ENCODE measurements around the gene SNX20.

Gene SNX20

GRCh38 chr16:50696575-50697420 lies 15.7 kb upstream of the SNX20 start:
- DNase-seq (ENCODE audit: low read depth): no peak
- no peak overlapping the region for H3K4me3 ChIP-seq (ENCODE audit: low read depth, low read length)
- in situ Hi-C loops (cut with HindIII; ENCODE audit: low sequenced_read_pairs): no loop called here
- TF ChIP-seq, protein P1, sequence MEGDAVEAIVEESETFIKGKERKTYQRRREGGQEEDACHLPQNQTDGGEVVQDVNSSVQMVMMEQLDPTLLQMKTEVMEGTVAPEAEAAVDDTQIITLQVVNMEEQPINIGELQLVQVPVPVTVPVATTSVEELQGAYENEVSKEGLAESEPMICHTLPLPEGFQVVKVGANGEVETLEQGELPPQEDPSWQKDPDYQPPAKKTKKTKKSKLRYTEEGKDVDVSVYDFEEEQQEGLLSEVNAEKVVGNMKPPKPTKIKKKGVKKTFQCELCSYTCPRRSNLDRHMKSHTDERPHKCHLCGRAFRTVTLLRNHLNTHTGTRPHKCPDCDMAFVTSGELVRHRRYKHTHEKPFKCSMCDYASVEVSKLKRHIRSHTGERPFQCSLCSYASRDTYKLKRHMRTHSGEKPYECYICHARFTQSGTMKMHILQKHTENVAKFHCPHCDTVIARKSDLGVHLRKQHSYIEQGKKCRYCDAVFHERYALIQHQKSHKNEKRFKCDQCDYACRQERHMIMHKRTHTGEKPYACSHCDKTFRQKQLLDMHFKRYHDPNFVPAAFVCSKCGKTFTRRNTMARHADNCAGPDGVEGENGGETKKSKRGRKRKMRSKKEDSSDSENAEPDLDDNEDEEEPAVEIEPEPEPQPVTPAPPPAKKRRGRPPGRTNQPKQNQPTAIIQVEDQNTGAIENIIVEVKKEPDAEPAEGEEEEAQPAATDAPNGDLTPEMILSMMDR (IDR thresholded peaks at IDR 0.05; ENCODE audit: low read depth, low read length, missing control alignments): no peak

- TF ChIP-seq, protein P1 (IDR thresholded peaks at IDR 0.05; ENCODE audit: low read depth, low read length, missing control alignments): no peak
- in situ Hi-C loops (cut with HindIII; ENCODE audit: low sequenced_read_pairs): no loop called here
- no peak overlapping the region for H3K4me3 ChIP-seq (ENCODE audit: low read depth, low read length)
- no peak for DNase-seq (ENCODE audit: low read depth)
These were observed 15.0 kb upstream of the SNX20 start for GRCh38 chr16:50696126-50696525.

- no peak overlapping the region for H3K4me3 ChIP-seq (ENCODE audit: low read depth, low read length)
- DNase-seq (ENCODE audit: low read depth): no peak
- in situ Hi-C loops (cut with HindIII; ENCODE audit: low sequenced_read_pairs): no loop called here
- TF ChIP-seq, protein P1 (IDR thresholded peaks at IDR 0.05; ENCODE audit: low read depth, low read length, missing control alignments): no peak
These were observed 14.2 kb upstream of the SNX20 start for GRCh38 chr16:50695017-50696000.

DNA sequence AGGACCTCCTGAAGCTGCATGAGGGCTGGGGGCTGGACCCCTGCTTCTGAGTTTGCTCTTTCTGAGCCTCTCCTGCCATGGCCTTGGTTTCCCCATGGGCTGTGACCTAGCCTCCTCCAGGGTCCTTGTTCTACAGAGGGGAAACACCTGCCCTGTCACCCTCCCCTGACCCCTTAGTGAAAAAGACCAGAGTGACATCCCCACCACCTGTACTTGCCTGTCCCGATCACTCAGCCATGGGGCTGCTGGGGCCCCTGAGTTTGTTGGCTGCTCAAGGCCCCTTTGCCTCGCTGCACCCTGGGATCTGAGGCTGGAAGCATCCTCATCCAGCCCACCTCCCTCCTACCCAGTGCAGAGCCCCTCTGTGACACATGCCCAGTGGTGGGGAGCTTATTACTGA lies 13.1 kb upstream of the SNX20 start:
- no peak for DNase-seq (ENCODE audit: low read depth)
- TF ChIP-seq, protein P1 (IDR thresholded peaks at IDR 0.05; ENCODE audit: low read depth, low read length, missing control alignments): no peak
- no peak overlapping the region for H3K4me3 ChIP-seq (ENCODE audit: low read depth, low read length)
- in situ Hi-C loops (cut with HindIII; ENCODE audit: low sequenced_read_pairs): no loop called here

GRCh38 chr16:50692999-50693781 lies 12.1 kb upstream of the SNX20 start, which contains the start of gene NOD2:
Gene NOD2, plus strand, starts transcription at chr16:50693606. Its CDS starts 5,890 bp downstream, at chr16:50699496.
- DNase-seq (ENCODE audit: low read depth): no peak
- in situ Hi-C loops (cut with HindIII; ENCODE audit: low sequenced_read_pairs): no loop called here
- H3K4me3 ChIP-seq (ENCODE audit: low read depth, low read length): peak within 1 kb of the TSS; percentile 31
- TF ChIP-seq, protein P1 (IDR thresholded peaks at IDR 0.05; ENCODE audit: low read depth, low read length, missing control alignments): no peak

DNA sequence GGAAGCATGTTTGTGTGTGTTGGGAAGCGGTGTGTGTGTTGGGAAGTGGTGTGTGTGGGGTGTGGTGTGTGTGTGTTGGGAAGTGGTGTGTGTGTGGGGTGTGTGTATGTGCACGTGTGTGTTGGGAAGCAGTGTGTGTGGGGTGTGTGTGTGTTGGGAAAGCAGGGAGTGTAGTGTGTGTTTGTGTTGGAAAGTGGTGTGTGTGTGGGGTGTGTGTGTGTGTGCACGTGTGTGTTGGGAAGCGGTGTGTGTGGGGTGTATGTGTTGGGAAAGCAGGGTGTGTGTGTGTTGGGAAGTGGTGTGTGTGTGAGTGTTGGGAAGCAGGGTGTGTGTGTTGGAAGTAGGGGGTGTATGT lies 11.5 kb upstream of the SNX20 start:
- in situ Hi-C loops (cut with HindIII; ENCODE audit: low sequenced_read_pairs): no loop called here
- TF ChIP-seq, protein P1 (IDR thresholded peaks at IDR 0.05; ENCODE audit: low read depth, low read length, missing control alignments): no peak
- no peak for DNase-seq (ENCODE audit: low read depth)
- no peak overlapping the region for H3K4me3 ChIP-seq (ENCODE audit: low read depth, low read length)

All from astrocyte of the cerebellum (primary cell).